Measurements from ENCODE around the gene FBXO7. TPM values are rescaled to one million over a fixed set of nuclear protein-coding genes. Genes with fewer than 3 reads are reported as not detected.

Gene FBXO7
- total RNA-seq, 1 experiment from 2014 or later = 95.2 TPM

- TF ChIP-seq EZH2 (IDR thresholded peaks at IDR 0.05; ENCODE audit: borderline replicate concordance, low read depth, low read length, poor library complexity, severe bottlenecking) = no peak
- no peak for TF ChIP-seq CTCF (conservative IDR thresholded peaks at IDR 0.05; ENCODE audit: low read depth, low read length)
- intact Hi-C loops (cut with micrococcal nuclease; ENCODE audit: unreplicated experiment) = no loop called here
- CTCF ChIA-PET = no interaction called here
These were observed 47.6 kb downstream of the FBXO7 start for GRCh38 chr22:32522237-32522636.

DNA sequence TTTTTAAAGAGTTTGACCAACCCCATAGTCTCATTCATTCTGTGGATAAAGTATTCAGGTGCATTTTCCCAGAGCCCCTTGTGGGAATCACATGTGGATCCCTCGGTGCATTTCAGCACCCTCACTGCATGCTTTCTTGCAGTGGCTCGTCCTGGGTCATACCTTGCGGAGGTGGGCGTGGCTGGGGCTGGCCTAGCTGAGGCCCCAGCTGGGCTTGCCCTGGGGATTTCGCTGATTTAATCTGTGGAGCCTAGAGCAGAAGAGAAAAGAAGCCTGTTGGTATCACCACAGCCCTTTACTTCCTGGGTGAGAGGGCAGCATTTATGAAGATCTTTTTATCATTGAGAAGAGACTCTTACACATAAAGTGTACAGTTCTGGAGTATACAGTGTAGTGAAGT is 53.1 kb downstream of the FBXO7 start:
- ChIA-PET CTCF (no interaction called here), POLR2A (ENCODE audit: low non-redundant PET) (no interaction called here)
- no peaks in the 10 kb centered on the region for H3K9me3 ChIP-seq (ENCODE audit: low read depth, low read length, poor library complexity, severe bottlenecking)
- no peak overlapping the region for H3K4me3 ChIP-seq (ENCODE audit: low read depth, low read length, poor library complexity, severe bottlenecking)
- peaks cover 6% of the 10 kb centered on the region for H3K4me1 ChIP-seq (ENCODE audit: insufficient read depth, low read length, poor library complexity, severe bottlenecking)
- DNase-seq (ENCODE audit: low spot score) = no peak
- H3K36me3 ChIP-seq (ENCODE audit: insufficient read depth, low read length, poor library complexity, severe bottlenecking) = no peaks in the 10 kb centered on the region
- BruUV-seq (replicated peaks) = no TSS peak
- TF ChIP-seq EZH2 (IDR thresholded peaks at IDR 0.05; ENCODE audit: borderline replicate concordance, low read depth, low read length, poor library complexity, severe bottlenecking) (no peak), CTCF (conservative IDR thresholded peaks at IDR 0.05; ENCODE audit: low read depth, low read length) (no peak)
- intact Hi-C loops (cut with micrococcal nuclease; ENCODE audit: unreplicated experiment) = loop anchor here (2.0 kb wide), 2 partner anchors 269 to 473 kb away; no protein-coding TSS in a partner anchor
- peaks cover 4% of the 10 kb centered on the region for H3K27me3 ChIP-seq (replicated peaks; ENCODE audit: insufficient read depth, low read depth, low read length, poor library complexity)
- no peak overlapping the region for H3K27ac ChIP-seq (ENCODE audit: low read depth, low read length, poor library complexity, severe bottlenecking)

More at GRCh38 chr22:32522237-32522636, 47.6 kb downstream of the FBXO7 start:
- Histone ChIP-seq H3K27ac (ENCODE audit: low read depth, low read length, poor library complexity, severe bottlenecking) (no peak overlapping the region), H3K9me3 (ENCODE audit: low read depth, low read length, poor library complexity, severe bottlenecking) (no peaks in the 10 kb centered on the region), H3K4me3 (ENCODE audit: low read depth, low read length, poor library complexity, severe bottlenecking) (no peak overlapping the region), H3K36me3 (ENCODE audit: insufficient read depth, low read length, poor library complexity, severe bottlenecking) (no peaks in the 10 kb centered on the region), H3K4me1 (ENCODE audit: insufficient read depth, low read length, poor library complexity, severe bottlenecking) (no peaks in the 10 kb centered on the region), H3K27me3 (replicated peaks; ENCODE audit: insufficient read depth, low read depth, low read length, poor library complexity) (no peaks in the 10 kb centered on the region)
- DNase-seq (ENCODE audit: low spot score) = no peak
- POLR2A ChIA-PET (ENCODE audit: low non-redundant PET) = no interaction called here
- no TSS peak for BruUV-seq (replicated peaks)

DNA sequence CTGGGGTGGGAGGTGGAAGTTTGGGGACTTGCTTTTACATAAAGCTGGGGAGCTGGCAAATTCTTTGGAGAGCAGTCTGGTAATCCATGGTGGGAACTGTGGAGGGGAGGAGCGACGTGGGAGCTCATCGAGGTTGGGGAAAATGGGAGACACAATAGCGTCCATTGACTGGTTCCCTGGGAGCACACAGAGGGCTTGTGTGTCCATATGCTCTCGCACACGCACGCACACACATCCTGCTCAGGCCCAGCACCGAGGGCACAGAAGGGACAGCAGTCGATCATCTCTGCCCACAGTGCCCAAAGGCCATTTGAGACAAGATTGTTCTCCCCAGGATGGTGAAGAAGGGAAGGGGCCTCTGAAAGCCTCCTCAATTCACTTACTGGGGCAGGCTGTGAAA is 53.7 kb downstream of the FBXO7 start:
- Histone ChIP-seq H3K9me3 (ENCODE audit: low read depth, low read length, poor library complexity, severe bottlenecking) (no peaks in the 10 kb centered on the region), H3K36me3 (ENCODE audit: insufficient read depth, low read length, poor library complexity, severe bottlenecking) (no peaks in the 10 kb centered on the region), H3K4me1 (ENCODE audit: insufficient read depth, low read length, poor library complexity, severe bottlenecking) (peaks cover 6% of the 10 kb centered on the region), H3K4me3 (ENCODE audit: low read depth, low read length, poor library complexity, severe bottlenecking) (no peak overlapping the region), H3K27ac (ENCODE audit: low read depth, low read length, poor library complexity, severe bottlenecking) (no peak overlapping the region), H3K27me3 (replicated peaks; ENCODE audit: insufficient read depth, low read depth, low read length, poor library complexity) (peaks cover 4% of the 10 kb centered on the region)
- no peak for DNase-seq (ENCODE audit: low spot score)
- ChIA-PET POLR2A (ENCODE audit: low non-redundant PET) (no interaction called here), CTCF (interaction anchor here (1.9 kb wide), 1 partner anchor 268 kb away, joined by 11 read pairs; no protein-coding TSS in a partner anchor)
- TF ChIP-seq CTCF (conservative IDR thresholded peaks at IDR 0.05; ENCODE audit: low read depth, low read length) (no peak), EZH2 (IDR thresholded peaks at IDR 0.05; ENCODE audit: borderline replicate concordance, low read depth, low read length, poor library complexity, severe bottlenecking) (no peak)
- intact Hi-C loops (cut with micrococcal nuclease; ENCODE audit: unreplicated experiment) = loop anchor here (2.0 kb wide), 2 partner anchors 268 to 472 kb away; no protein-coding TSS in a partner anchor
- BruUV-seq (replicated peaks) = no TSS peak
